Left renal pelvis (tissue), 4 donors: Measurements from ENCODE around the gene OSBPL9. TPM values are rescaled to one million over a fixed set of nuclear protein-coding genes. Genes with fewer than 3 reads are reported as not detected.

Experiments used
- DNase-seq, 4 donors: peaks; one replicate each; pipeline ENCODE4 v3.0.0-alpha.2; 2013; ENCODE audit warnings: low read depth in 4 of 4, low spot score in 3 of 4
- polyA plus RNA-seq, 4 donors: library from polyadenylated mRNA; unstranded; fragments of 120-200 nt; gene quantifications; one replicate each; pipeline ENCODE4 v1.2.1, GENCODE V29; 2013; ENCODE audit not compliant: insufficient read length in 4 of 4

The OSBPL9 gene
- 100 to 1,000 TPM; 100 to 156 (median 137) TPM for polyA plus RNA-seq

GRCh38 chr1:51616903-51617708 is at the start of gene OSBPL9:
Gene OSBPL9, plus strand, starts transcription at chr1:51617092. Its CDS starts 19 bp downstream, at chr1:51617111.
- DNase-seq: peak; percentile 81 to 88 (median 86)

- no peak for DNase-seq
These were observed 49.2 kb upstream of the OSBPL9 start for GRCh38 chr1:51567653-51568052.

GRCh38 chr1:51568231-51568935 is 48.5 kb upstream of the OSBPL9 start:
- DNase-seq: no peak

GRCh38 chr1:51569284-51570062 is 47.4 kb upstream of the OSBPL9 start:
- DNase-seq: peak in 1 of 4 donors; percentile 4

GRCh38 chr1:51570063-51570710 is 46.7 kb upstream of the OSBPL9 start:
- no peak for DNase-seq

- DNase-seq: no peak
These were observed 44.5 kb upstream of the OSBPL9 start for GRCh38 chr1:51572365-51572764.

- no peak for DNase-seq
These were observed 42.1 kb upstream of the OSBPL9 start for GRCh38 chr1:51574796-51575195.

GRCh38 chr1:51575406-51576084 is 41.3 kb upstream of the OSBPL9 start:
- no peak for DNase-seq

GRCh38 chr1:51576085-51576444 is 40.8 kb upstream of the OSBPL9 start:
- DNase-seq: no peak

GRCh38 chr1:51576923-51577322 is 40.0 kb upstream of the OSBPL9 start:
- DNase-seq: no peak

- DNase-seq: no peak
These were observed 38.3 kb upstream of the OSBPL9 start for GRCh38 chr1:51578383-51579109.

- DNase-seq: no peak
These were observed 35.7 kb upstream of the OSBPL9 start for GRCh38 chr1:51581238-51581637.

GRCh38 chr1:51583532-51583931 is 33.4 kb upstream of the OSBPL9 start:
- no peak for DNase-seq

- no peak for DNase-seq
These were observed 32.9 kb upstream of the OSBPL9 start for GRCh38 chr1:51584021-51584420.

- DNase-seq: no peak
These were observed 24.2 kb upstream of the OSBPL9 start for GRCh38 chr1:51592711-51593110.

GRCh38 chr1:51594716-51595115 is 22.2 kb upstream of the OSBPL9 start:
- no peak for DNase-seq

GRCh38 chr1:51600529-51600928 is 16.4 kb upstream of the OSBPL9 start:
- no peak for DNase-seq

GRCh38 chr1:51600965-51601364 is 15.9 kb upstream of the OSBPL9 start:
- DNase-seq: no peak

- no peak for DNase-seq
These were observed 10.8 kb upstream of the OSBPL9 start for GRCh38 chr1:51605961-51606723.
